Fibroblast of mammary gland (primary cell): ENCODE results near the gene LRRC49.
A peak's percentile ranks its signal among the peaks of the same experiment; 100 is the strongest.
"Not testable (repeated sequence)": the region's sequence is repeated elsewhere in the genome, so short reads cannot be mapped to it uniquely, and the experiment has no call there.

Experiments used
- DNase-seq: peaks from one replicate; pipeline ENCODE4 v3.0.0-alpha.2; 2010; ENCODE audit warnings: low read depth
- H3K4me3 ChIP-seq: 2 replicates; pipeline ENCODE4 v1.5.1; 2011; ENCODE audit warnings: low read depth, mild to moderate bottlenecking, low read length, moderate library complexity; ENCODE audit not compliant: control insufficient read depth
- TF ChIP-seq, protein P1 (sequence below): conservative IDR thresholded peaks from 2 replicates; pipeline ENCODE4 v1.5.1; 2011; ENCODE audit warnings: low read depth, low read length, inconsistent platforms; ENCODE audit not compliant: control insufficient read depth, insufficient read depth

The LRRC49 gene

DNA sequence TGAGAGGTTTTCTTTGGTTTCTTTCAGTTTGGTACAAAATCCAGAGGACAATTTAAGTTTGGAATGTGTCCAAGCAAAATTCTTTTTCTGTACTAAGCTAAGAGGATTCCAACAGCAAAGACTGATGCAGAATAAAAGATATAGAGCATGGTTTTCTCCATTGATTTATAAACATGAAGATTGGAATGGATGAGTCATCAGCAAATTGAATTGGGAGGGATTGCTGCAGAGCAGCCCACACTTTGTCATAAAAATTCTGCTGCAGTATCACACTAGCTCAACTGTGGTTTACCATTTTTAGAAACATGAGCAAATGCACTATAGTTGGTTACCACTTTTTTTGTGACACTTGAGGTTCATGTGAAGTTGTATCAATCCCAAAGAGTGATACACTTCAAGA, 22.6 kb upstream of the LRRC49 start:
- TF ChIP-seq, protein P1, sequence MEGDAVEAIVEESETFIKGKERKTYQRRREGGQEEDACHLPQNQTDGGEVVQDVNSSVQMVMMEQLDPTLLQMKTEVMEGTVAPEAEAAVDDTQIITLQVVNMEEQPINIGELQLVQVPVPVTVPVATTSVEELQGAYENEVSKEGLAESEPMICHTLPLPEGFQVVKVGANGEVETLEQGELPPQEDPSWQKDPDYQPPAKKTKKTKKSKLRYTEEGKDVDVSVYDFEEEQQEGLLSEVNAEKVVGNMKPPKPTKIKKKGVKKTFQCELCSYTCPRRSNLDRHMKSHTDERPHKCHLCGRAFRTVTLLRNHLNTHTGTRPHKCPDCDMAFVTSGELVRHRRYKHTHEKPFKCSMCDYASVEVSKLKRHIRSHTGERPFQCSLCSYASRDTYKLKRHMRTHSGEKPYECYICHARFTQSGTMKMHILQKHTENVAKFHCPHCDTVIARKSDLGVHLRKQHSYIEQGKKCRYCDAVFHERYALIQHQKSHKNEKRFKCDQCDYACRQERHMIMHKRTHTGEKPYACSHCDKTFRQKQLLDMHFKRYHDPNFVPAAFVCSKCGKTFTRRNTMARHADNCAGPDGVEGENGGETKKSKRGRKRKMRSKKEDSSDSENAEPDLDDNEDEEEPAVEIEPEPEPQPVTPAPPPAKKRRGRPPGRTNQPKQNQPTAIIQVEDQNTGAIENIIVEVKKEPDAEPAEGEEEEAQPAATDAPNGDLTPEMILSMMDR: no peak
- DNase-seq: peak; percentile 83
- no peak overlapping the region for H3K4me3 ChIP-seq

DNA sequence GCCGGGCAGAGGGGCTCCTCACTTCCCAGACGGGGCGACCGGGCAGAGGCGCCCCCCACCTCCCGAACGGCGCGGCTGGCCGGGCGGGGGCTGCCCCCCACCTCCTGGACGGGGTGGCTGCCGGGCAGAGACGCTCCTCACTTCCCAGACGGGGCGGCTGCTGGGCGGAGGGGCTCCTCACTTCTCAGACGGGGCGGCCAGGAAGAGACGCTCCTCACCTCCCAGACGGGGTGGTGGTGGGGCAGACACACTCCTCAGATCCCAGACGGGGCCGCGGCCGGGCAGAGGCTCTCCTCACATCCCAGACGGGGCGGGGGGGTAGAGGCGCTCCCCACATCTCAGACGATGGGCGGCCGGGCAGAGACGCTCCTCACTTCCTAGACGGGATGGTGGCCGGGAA, 21.1 kb upstream of the LRRC49 start:
- not testable (repeated sequence) for DNase-seq, H3K4me3 ChIP-seq

DNA sequence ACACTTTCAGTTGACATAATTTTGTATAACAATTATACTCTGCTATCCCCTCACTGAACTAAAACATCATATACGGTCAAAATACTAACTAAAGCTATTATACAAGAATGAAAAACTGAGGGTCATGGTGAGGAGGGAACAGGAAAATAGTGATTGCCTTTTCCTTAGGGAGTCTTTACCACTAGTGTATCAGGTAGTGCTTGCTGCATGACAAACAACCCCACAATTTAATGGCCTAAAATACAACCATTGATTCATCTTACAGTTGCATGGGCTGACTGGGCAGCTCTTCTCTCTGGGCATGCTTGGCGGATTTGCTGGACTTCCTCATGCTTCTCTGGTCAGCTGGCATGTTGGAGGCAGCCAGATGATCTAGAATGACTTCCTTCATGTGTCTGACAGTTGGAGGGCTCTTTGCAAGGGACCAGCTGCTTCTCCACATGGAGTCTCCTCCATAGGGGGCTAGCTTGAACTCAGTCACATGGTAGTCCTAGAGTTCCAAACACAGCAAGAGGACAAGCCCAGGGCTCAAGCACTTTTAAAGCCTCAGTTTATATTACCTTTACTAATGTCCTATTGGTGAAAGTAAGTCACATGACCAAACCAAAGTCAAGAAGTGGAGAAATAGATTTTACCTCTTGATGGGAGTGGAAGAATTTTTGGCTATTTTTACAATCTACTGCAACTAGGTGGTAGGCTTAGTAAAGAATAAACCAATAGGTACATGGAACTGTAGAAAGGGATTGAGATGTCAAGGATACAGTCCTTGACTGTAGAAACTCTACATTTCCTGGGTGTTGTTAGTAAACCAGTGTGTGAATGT, 19.2 kb upstream of the LRRC49 start:
- H3K4me3 ChIP-seq: no peak overlapping the region
- TF ChIP-seq, protein P1: no peak
- no peak for DNase-seq

DNA sequence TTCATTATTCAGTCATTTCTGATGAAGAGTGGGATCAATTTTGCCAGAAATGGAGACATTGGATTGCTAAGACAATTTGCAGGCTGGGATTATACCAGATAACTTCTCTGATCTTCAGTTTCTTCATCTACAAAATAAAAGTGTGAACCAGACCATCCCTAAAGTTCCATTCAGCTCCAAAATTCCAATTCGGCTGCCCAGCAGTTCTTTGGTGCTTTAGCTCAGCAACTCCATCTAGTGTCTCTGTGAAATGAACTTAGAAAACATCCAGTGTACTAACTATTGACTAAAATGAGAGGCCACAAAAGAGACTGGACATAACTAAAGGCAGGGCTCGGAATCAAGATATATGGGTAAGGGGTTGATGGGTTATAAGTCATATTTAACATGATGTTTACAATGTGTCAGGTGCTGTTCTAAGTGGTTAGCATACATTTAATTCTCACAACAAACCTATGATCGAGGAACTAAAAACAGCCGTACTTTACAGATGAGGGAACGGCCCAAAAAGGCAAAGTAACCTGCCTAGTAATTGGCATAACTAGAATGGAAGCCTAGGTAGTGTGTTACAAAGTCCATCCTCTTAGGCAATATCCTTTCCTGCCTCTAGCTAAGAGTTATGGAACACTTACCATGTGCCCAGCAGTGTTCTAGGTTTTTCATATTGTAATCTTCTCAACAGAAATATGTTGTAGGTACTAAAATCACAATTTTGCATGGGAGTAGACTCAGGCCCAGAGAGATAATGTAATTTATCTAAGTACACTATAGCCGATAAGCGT, 17.4 kb upstream of the LRRC49 start:
- TF ChIP-seq, protein P1: peak; percentile 70
- no peak overlapping the region for H3K4me3 ChIP-seq
- peak; percentile 62 for DNase-seq

DNA sequence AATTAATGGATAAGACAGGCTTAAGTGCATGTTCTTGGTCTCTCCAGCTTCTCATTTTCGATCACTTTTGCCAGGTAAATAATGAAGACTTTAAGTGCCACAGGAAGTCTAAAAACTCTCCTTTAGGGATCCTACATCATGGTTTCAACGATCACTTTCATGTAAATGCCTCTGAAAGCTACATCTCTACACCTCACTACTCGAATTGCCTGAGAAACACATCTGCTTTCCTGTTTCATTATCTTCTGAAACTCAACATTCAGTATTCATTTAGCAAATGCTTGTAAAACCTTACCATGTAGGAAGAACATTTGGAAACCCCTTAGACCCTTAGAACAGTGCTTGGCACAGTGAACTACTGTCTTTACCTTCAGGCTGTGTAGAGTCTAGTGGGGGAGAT, 16.6 kb upstream of the LRRC49 start:
- TF ChIP-seq, protein P1: no peak
- DNase-seq: no peak
- no peak overlapping the region for H3K4me3 ChIP-seq

DNA sequence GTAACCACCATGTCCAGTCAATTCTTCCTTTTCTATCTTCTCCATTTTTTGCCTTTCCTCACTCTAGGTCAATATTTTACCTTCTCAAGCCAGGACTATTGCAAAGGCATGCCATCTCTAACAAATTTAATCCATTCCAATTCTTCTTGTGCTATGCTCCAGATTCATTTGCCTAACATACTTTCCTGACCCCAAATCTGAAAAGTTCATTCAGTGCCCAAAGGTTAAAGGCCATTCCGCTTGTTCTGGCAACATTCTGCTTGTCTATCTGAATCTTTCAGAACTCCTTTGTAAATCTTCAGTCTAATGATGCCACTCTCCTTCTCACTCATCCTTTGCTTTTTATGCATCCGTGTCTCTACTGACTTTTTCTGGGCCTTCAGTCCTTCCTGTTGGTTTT, 15.9 kb upstream of the LRRC49 start:
- TF ChIP-seq, protein P1: no peak
- DNase-seq: no peak
- no peak overlapping the region for H3K4me3 ChIP-seq

DNA sequence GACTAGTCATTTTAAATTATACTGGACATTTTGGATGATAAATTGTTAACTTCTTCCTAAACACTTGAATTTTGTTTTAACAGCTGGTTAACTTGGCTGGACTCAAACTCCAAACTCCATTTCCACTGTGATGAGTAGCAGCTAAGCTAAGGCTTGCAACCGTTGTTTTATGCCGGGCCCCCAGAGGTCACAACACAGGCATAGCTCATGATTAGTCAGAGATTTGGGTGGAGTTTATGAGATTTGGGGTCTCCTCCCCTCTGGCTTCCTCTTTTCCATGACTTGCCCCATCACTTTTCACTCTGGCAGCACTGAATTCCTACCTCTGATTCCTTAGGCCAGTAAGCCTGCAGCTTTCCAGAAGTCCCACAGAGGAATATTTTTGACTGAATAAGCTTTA, 13.2 kb upstream of the LRRC49 start:
- DNase-seq: peak; percentile 92
- no peak overlapping the region for H3K4me3 ChIP-seq
- TF ChIP-seq, protein P1: no peak
